D721Med (cell line): Measurements from ENCODE around the gene SPTB.

ENCODE experiments used
- DNase-seq: peaks from one replicate; pipeline ENCODE4 v3.0.0; 2011; ENCODE audit warnings: low spot score; ENCODE audit not compliant: insufficient read length
- FAIRE-seq: peaks from 2 replicates; lab custom pipeline; 2011; peaks lifted over from hg19 to GRCh38; lab: Jason Lieb, UNC
- TF ChIP-seq, protein P1 (sequence below): IDR thresholded peaks from 2 replicates; pipeline ENCODE4 v1.5.1; 2012; ENCODE audit warnings: mild to moderate bottlenecking, control low read depth; ENCODE audit not compliant: insufficient read depth; ENCODE audit errors: missing control alignments

SPTB gene

DNA sequence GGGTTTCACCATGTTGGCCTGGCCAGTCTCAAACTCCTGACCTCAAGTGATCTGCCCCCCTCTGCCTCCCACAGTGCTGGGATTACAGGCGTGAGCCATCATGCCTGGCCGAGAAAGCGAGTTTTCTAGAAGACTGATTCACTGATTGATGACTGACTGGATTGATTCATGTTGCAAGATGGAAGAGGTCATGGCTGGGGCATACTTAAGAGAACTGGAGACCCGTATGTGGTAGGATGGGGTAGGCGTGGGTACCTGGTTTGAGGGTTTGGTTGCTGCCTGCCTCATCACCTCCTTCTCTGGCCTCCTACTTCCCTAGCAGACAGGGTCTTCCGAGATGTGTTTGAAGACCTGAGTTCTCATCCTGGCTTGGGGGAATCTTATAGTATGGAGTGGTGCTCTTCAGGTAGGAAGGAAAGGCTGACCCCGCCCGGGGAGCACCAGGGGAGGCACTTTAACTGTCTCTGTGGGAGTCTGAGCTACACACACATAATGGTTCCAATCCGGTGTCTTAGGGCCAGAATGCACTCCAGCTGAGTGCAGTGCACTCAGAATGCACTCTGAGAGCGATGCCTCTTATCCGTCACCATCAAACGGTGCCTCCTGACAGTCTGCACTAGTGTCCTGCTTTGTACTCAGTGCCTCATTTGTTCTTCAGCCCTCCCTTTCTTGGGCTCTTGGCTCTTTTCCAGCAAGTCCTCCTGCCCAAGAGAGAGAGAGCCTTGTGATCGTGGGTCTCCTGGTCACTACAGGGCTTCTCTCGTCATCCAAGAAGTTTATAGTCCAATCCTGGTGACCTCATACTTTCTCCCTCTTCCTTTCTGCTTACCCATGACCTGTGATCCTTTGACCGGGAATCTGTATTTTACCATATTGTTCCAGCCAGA lies 155.8 kb downstream of the SPTB start:
- DNase-seq (no peak), FAIRE-seq (no peak)
- TF ChIP-seq, protein P1, sequence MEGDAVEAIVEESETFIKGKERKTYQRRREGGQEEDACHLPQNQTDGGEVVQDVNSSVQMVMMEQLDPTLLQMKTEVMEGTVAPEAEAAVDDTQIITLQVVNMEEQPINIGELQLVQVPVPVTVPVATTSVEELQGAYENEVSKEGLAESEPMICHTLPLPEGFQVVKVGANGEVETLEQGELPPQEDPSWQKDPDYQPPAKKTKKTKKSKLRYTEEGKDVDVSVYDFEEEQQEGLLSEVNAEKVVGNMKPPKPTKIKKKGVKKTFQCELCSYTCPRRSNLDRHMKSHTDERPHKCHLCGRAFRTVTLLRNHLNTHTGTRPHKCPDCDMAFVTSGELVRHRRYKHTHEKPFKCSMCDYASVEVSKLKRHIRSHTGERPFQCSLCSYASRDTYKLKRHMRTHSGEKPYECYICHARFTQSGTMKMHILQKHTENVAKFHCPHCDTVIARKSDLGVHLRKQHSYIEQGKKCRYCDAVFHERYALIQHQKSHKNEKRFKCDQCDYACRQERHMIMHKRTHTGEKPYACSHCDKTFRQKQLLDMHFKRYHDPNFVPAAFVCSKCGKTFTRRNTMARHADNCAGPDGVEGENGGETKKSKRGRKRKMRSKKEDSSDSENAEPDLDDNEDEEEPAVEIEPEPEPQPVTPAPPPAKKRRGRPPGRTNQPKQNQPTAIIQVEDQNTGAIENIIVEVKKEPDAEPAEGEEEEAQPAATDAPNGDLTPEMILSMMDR: no peak

DNA sequence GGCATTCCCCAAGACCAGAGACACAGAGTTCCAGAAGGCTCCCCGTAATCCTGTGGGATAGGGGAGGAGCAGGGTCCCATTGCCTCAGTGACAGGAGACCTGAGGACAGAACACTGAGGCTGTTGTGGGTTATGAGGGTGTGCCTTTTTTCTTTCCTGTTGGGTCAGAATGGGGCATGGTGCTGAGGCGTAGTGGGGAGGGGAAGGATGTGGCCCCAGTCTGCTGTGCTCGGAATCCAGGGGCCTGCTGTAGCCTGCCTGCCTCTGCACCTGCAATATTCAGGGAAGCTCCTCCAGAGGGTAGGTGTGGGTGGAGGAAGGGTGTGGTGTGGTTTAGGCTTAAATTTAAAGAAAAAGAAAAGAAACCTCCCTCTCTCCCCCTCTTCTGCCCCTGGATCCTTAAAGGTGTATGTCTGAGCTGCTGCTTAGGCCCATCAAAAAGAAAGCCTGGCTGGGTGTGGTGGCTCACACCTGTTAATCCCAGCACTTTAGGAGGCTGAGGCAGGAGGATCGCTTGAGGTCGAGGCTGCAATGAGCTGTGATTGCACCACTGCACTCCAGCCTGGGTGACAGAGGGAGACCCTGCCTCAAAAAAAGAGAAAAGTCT lies 156.8 kb downstream of the SPTB start:
- FAIRE-seq: no peak
- TF ChIP-seq, protein P1: no peak
- DNase-seq: no peak

DNA sequence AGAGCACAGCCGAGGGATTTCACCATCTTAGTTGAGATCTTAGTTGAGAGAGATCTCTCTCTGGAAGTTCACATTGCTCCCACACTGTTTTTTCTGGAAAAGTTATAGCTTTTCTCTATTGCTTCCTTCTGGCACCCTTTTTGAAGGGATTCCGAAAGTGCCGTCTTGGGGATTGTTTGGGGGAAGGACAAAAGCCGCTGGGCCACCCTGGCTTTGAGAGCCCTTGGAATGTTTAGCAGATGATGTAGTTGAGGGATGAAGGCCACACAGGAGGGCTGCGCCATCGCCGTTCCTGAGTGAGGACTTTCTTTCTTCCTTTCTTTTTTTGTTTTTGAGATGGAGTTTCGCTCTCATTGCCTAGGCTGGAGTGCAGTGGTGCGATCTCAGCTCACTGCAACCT lies 157.8 kb downstream of the SPTB start:
- FAIRE-seq: no peak
- TF ChIP-seq, protein P1: no peak

DNA sequence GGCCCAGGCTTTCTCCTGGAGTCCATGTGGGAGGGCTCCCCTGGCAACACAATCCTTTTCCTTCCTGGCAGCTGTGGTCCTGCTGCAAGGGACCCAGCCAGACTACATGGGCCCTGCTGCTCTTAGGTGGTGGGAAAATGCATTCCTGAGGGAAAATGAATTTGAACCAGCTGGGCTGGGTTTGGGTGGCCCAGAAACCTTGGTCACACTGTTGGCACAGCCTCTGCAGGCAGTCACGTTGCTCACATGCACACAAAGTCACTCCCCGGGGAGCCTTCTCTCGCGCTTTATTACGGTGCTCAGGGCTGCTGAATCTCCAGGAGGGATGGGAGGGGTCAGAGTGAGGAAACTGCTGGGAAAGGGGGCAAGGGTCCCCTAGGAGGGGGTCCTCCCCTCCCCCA lies 158.3 kb downstream of the SPTB start:
- FAIRE-seq (no peak), DNase-seq (no peak)
- TF ChIP-seq, protein P1: no peak

More for the DNA sequence above, 157.8 kb downstream of the SPTB start:
- no peak for DNase-seq

DNA sequence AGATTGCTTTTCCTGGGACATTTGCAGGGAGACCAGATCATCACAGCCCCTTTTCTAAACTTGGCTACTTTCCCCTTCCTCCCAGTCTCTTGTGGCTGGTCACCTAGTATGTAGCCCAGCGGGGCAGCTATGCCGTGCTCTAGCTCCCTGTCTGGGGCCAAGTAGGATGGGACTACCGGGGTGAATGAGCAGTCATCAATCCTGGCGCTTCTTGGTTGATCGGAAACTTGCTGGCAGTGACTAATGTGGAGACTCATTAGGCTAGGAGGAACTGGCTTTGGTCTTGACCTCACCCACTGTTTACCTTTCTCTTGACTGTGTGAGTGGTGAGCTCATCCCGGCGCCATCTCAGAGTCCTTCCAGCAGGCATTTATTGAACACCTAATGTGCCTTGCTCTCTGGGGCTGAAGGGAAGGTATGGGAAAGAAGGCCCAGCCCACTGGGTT lies 159.6 kb downstream of the SPTB start:
- TF ChIP-seq, protein P1: no peak
- DNase-seq (no peak), FAIRE-seq (no peak)

DNA sequence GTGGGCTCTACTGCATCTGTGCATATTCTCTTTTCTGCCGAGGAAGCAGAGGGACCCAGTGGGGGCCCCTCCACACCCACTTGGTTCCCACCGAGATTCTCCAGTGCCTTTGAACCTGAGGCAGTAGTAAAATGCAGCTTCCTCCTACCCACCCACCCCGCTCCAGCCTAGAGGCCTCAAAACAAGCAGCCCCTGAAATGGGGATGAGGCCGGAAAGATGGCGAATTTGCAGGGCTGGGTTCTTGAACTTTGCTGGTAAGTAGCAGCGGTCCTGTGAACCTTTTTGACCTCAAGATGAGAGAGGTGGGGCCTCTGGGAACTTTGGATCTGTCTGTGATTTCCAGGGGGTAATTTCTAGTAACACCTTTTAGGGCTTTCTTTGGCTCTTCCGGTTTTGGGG lies 160.1 kb downstream of the SPTB start:
- TF ChIP-seq, protein P1: no peak
- FAIRE-seq (no peak), DNase-seq (no peak)

DNA sequence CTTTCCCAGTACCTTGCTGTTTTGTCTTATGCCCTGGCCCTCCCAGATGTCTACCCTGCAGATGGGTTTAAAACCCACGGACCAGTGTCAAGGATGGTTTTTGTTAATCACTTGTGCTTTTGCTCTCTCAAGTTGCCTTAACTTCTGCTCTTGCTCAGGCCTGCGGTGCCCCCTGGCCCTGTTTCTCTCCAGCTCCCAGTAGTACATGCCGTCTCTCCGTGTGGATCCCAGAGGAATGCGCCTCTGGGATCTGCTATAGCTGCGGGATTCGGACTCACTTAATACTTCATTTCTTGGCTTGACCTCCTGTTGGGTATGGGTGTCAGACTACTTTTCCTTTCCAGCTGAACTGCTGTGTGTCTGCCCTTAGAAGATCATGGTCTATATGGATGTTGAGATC lies 160.9 kb downstream of the SPTB start:
- FAIRE-seq (no peak), DNase-seq (no peak)
- TF ChIP-seq, protein P1: no peak
